HEK293T (cell line): ENCODE results near the gene ADK.

Experiments used
- ELF4 ChIP-seq: fragments of 450-650 bp; IDR thresholded peaks from 2 replicates; pipeline ENCODE4 v1.6.1; 2017; ENCODE audit warnings: antibody characterized with exemption
- FOXK2 ChIP-seq: fragments of 450-650 bp; IDR thresholded peaks from 2 replicates; pipeline ENCODE4 v1.6.1; 2016; ENCODE audit warnings: mild to moderate bottlenecking
- FOXM1 ChIP-seq: fragments of 450-650 bp; IDR thresholded peaks from 2 replicates; pipeline ENCODE4 v1.6.1; 2017; ENCODE audit warnings: mild to moderate bottlenecking, borderline replicate concordance
- LEF1 ChIP-seq: fragments of 450-650 bp; IDR thresholded peaks from 2 replicates; pipeline ENCODE4 v1.6.1; 2017; ENCODE audit warnings: mild to moderate bottlenecking, borderline replicate concordance

DNA sequence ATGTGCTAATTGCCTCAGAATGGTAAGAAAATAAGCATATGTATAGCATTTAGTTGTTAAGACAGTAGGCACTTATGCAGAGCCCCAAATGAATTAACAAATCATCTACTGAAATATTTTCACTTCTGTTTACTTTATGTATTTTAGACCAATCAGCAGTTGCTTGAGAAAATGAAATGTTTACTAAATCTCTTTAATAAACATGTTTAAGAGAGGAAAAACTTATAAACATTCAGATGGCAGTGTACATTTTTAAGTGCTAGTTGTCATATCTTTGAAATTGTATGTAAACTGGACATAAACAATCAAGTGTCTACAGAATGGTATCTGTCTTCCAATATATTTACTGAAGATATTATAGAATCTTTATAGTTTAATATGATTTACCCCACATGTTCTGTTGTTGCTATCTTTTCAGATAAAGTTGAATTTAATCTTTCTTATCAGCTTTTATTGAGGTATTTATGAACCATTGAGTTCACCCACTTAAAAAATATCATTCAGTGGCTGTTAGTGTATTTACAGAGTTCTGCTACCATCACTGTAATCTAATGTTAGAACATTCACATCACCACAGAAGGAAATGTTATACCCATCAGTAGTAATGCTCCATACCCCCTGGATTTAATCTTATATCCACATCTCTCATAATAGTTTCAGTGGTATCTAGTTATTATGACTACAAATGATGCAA is 264.3 kb downstream of the ADK start:
- TF ChIP-seq FOXM1: no peak
- no peak for TF ChIP-seq ELF4
- TF ChIP-seq LEF1: no peak
- no peak for TF ChIP-seq FOXK2
